HG03045 (cell line): Measurements from ENCODE around the gene PIP5KL1.

Source experiments
- ATAC-seq: cut with Tn5 transposase; IDR thresholded peaks from one replicate; pipeline ENCODE4 v1.9.1; 2021; ENCODE audit warnings: mild to moderate bottlenecking, moderate library complexity; ENCODE audit not compliant: unreplicated experiment

PIP5KL1 gene

GRCh38 chr9:127934986-127935385 lies 4.4 kb upstream of the PIP5KL1 start:
- ATAC-seq: no peak

GRCh38 chr9:127934248-127934647 lies 3.7 kb upstream of the PIP5KL1 start:
- no peak for ATAC-seq

- no peak for ATAC-seq
Measured at GRCh38 chr9:127931092-127931881, 710 bp upstream of the PIP5KL1 start.

GRCh38 chr9:127929625-127929979 lies 975 bp downstream of the PIP5KL1 start:
- no peak for ATAC-seq

GRCh38 chr9:127928676-127929624 lies 1.6 kb downstream of the PIP5KL1 start:
- ATAC-seq: no peak

- no peak for ATAC-seq
Measured at GRCh38 chr9:127927988-127928675, 2.4 kb downstream of the PIP5KL1 start.

GRCh38 chr9:127927201-127927987 lies 3.2 kb downstream of the PIP5KL1 start:
- no peak for ATAC-seq

- no peak for ATAC-seq
Measured at GRCh38 chr9:127926906-127927200, 3.7 kb downstream of the PIP5KL1 start.

- ATAC-seq: no peak
Measured at GRCh38 chr9:127925959-127926905, 4.3 kb downstream of the PIP5KL1 start.

- ATAC-seq: no peak
Measured at GRCh38 chr9:127924736-127925444, 5.7 kb downstream of the PIP5KL1 start.

- no peak for ATAC-seq
Measured at GRCh38 chr9:127923771-127924170, 6.8 kb downstream of the PIP5KL1 start.

GRCh38 chr9:127923046-127923445 lies 7.5 kb downstream of the PIP5KL1 start:
- ATAC-seq: no peak

GRCh38 chr9:127921557-127922120 lies 8.9 kb downstream of the PIP5KL1 start:
- ATAC-seq: no peak

GRCh38 chr9:127920794-127921193 lies 9.8 kb downstream of the PIP5KL1 start:
- no peak for ATAC-seq

GRCh38 chr9:127919253-127919815 lies 11.2 kb downstream of the PIP5KL1 start:
- no peak for ATAC-seq

GRCh38 chr9:127918183-127919107 lies 12.1 kb downstream of the PIP5KL1 start:
- no peak for ATAC-seq

GRCh38 chr9:127917603-127918002 lies 13.0 kb downstream of the PIP5KL1 start:
- no peak for ATAC-seq
